Spleen (tissue), 7 donors: Measurements from ENCODE around the gene MED9.

Source experiments
- POLR2A ChIP-seq, 3 donors: fragments of 450-650 bp; IDR thresholded peaks; one replicate each; pipeline ENCODE4 v1.5.1; 2017; ENCODE audit warnings: antibody characterized with exemption in 3 of 3, mild to moderate bottlenecking in 1 of 3
- POLR2AphosphoS5 ChIP-seq, 3 donors: sonication (generic); formaldehyde crosslinking; IDR thresholded peaks; one replicate each; pipeline ENCODE4 v1.5.1; 2017; ENCODE audit warnings: antibody characterized with exemption in 3 of 3
- TF ChIP-seq, protein P1 (sequence below), 11 experiments: fragments of 200-600 bp in 7 of 11; fragments of 450-650 bp in 4 of 11; sonication (generic) in 4 of 11; IDR thresholded peaks in 8 of 11; conservative IDR thresholded peaks in 3 of 11; 1 replicate in 7 of 11; 2 replicates in 4 of 11; pipeline versions ENCODE4 v1.4.0 to v1.8.0; 2016 to 2021; ENCODE audit warnings: antibody characterized with exemption in 11 of 11, inconsistent platforms in 4 of 11, mild to moderate bottlenecking in 1 of 11
- donor health status: DM: no; HTN: no; CAD: no; lungs with moderate emphysema.
- donor health status: DM: no; HTN: no; CAD: no.
- donor health status: DM: no; HTN: no; CAD: no.

- TF ChIP-seq, protein P1, sequence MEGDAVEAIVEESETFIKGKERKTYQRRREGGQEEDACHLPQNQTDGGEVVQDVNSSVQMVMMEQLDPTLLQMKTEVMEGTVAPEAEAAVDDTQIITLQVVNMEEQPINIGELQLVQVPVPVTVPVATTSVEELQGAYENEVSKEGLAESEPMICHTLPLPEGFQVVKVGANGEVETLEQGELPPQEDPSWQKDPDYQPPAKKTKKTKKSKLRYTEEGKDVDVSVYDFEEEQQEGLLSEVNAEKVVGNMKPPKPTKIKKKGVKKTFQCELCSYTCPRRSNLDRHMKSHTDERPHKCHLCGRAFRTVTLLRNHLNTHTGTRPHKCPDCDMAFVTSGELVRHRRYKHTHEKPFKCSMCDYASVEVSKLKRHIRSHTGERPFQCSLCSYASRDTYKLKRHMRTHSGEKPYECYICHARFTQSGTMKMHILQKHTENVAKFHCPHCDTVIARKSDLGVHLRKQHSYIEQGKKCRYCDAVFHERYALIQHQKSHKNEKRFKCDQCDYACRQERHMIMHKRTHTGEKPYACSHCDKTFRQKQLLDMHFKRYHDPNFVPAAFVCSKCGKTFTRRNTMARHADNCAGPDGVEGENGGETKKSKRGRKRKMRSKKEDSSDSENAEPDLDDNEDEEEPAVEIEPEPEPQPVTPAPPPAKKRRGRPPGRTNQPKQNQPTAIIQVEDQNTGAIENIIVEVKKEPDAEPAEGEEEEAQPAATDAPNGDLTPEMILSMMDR (IDR thresholded peaks at IDR 0.05 in 8 of 11, conservative IDR thresholded peaks at IDR 0.05 in 3 of 11), result no peak
- TF ChIP-seq POLR2A (IDR thresholded peaks at IDR 0.05) (no peak), POLR2AphosphoS5 (IDR thresholded peaks at IDR 0.05) (no peak)
Observed at GRCh38 chr17:17533901-17534441, 57.2 kb downstream of the MED9 start.
